ENCODE data around the gene NEGR1. TPM values are rescaled to one million over a fixed set of nuclear protein-coding genes. Genes with fewer than 3 reads are reported as not detected.

Gene NEGR1
- polyA plus RNA-seq, 1 donor from 2014 or later, result 47.4 TPM

DNA sequence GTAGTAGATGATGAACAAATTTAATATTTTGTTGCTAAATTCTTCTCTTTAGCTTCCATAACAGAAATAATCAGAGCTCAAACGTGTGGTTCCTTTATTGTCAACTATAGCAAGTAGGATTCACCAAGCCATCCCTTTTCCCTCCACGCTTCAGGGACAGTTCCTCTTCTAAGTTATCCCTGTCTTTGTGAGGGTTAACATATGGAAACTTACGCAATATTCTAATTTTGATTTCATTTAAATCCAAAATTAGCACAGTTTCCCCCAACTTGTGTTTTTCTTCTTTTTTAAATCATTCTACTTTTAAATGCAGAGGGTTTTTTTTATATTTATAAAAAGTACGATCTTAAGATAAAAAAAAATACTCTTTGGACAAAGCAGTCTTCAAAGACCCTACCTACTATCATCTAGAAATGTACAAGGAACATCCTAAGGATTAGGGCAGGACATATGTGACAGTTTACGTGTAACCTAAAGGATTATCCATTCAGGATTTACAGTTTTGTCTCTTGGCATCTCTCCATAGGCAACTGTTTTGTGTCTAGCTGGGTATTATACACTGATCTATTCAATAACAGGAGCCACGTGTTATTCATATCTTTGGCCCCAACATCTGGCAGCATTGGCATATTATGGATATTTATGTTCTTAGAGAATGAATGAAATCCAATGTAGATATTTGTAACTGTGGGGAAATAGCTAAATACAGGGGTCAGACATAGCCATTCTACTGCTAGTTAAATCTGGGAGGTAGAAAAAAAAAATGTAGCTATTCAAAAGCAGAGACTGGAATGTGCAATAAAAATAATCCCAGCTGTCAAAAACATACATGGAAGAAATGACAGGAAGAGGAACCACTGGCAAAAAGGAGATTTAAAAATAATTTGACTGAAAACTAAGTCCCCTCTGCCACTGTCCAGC, 272.9 kb downstream of the NEGR1 start:
- Histone ChIP-seq H3K36me3 (ENCODE audit: insufficient read depth, low read length) (no peaks in the 10 kb centered on the region), H3K4me2 (ENCODE audit: low read length) (no peak overlapping the region), H3K9me3 (ENCODE audit: low read length) (no peaks in the 10 kb centered on the region), H3K4me3 (ENCODE audit: low read length) (no peak overlapping the region), H2AFZ (ENCODE audit: low read depth, low read length) (no peak overlapping the region), H3K9ac (ENCODE audit: low read length) (no peak overlapping the region), H3K27me3 (ENCODE audit: insufficient read depth, low read depth, low read length) (no peaks in the 10 kb centered on the region), H3K27ac (ENCODE audit: low read length) (no peak overlapping the region), H3K79me2 (replicated peaks; ENCODE audit: insufficient read depth, low read length) (no peaks in the 10 kb centered on the region), H3K9me2 (ENCODE audit: insufficient read depth, low read length) (no peaks in the 10 kb centered on the region), H4K20me1 (ENCODE audit: insufficient read depth) (no peaks in the 10 kb centered on the region), H3F3A (ENCODE audit: insufficient read depth, low read length, poor library complexity, severe bottlenecking) (no peaks in the 10 kb centered on the region)
- TF ChIP-seq SMC3 (conservative IDR thresholded peaks at IDR 0.05; ENCODE audit: poor library complexity) (no peak), TAF1 (IDR thresholded peaks at IDR 0.05; ENCODE audit: low read depth) (no peak), MXI1 (conservative IDR thresholded peaks at IDR 0.05; ENCODE audit: poor library complexity, severe bottlenecking) (no peak), RAD21 (conservative IDR thresholded peaks at IDR 0.05) (no peak), POLR2AphosphoS5 (IDR thresholded peaks at IDR 0.05) (no peak), EZH2 (IDR thresholded peaks at IDR 0.05; ENCODE audit: borderline replicate concordance, insufficient read depth, low read length, poor library complexity, severe bottlenecking) (no peak), EP300 (conservative IDR thresholded peaks at IDR 0.05; ENCODE audit: poor library complexity, severe bottlenecking) (no peak)
- TF ChIP-seq, protein P1, sequence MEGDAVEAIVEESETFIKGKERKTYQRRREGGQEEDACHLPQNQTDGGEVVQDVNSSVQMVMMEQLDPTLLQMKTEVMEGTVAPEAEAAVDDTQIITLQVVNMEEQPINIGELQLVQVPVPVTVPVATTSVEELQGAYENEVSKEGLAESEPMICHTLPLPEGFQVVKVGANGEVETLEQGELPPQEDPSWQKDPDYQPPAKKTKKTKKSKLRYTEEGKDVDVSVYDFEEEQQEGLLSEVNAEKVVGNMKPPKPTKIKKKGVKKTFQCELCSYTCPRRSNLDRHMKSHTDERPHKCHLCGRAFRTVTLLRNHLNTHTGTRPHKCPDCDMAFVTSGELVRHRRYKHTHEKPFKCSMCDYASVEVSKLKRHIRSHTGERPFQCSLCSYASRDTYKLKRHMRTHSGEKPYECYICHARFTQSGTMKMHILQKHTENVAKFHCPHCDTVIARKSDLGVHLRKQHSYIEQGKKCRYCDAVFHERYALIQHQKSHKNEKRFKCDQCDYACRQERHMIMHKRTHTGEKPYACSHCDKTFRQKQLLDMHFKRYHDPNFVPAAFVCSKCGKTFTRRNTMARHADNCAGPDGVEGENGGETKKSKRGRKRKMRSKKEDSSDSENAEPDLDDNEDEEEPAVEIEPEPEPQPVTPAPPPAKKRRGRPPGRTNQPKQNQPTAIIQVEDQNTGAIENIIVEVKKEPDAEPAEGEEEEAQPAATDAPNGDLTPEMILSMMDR (IDR thresholded peaks at IDR 0.05; ENCODE audit: poor library complexity, severe bottlenecking), result no peak
- TF ChIP-seq, protein P2, sequence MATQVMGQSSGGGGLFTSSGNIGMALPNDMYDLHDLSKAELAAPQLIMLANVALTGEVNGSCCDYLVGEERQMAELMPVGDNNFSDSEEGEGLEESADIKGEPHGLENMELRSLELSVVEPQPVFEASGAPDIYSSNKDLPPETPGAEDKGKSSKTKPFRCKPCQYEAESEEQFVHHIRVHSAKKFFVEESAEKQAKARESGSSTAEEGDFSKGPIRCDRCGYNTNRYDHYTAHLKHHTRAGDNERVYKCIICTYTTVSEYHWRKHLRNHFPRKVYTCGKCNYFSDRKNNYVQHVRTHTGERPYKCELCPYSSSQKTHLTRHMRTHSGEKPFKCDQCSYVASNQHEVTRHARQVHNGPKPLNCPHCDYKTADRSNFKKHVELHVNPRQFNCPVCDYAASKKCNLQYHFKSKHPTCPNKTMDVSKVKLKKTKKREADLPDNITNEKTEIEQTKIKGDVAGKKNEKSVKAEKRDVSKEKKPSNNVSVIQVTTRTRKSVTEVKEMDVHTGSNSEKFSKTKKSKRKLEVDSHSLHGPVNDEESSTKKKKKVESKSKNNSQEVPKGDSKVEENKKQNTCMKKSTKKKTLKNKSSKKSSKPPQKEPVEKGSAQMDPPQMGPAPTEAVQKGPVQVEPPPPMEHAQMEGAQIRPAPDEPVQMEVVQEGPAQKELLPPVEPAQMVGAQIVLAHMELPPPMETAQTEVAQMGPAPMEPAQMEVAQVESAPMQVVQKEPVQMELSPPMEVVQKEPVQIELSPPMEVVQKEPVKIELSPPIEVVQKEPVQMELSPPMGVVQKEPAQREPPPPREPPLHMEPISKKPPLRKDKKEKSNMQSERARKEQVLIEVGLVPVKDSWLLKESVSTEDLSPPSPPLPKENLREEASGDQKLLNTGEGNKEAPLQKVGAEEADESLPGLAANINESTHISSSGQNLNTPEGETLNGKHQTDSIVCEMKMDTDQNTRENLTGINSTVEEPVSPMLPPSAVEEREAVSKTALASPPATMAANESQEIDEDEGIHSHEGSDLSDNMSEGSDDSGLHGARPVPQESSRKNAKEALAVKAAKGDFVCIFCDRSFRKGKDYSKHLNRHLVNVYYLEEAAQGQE (IDR thresholded peaks at IDR 0.05; ENCODE audit: borderline replicate concordance), result no peak

DNA sequence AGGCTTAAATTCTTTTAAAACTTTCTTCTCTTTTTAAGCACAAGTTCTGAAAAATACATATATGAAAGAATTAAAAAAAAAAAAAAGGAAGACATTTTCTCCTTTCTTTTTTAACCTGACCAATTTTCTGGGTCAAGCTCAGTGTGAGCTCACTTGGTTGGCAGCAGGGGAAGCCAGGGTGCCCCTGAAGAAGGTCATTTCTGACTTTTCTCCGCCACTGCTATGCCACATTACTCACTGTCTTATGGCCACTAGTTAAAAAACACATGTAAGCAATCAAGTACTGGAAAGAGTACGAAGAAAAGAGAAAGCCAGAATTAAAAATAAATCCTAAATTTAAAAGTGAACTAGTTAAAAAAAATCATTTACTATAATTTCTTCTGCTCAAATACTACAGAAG, 275.0 kb downstream of the NEGR1 start:
- Histone ChIP-seq H3K4me2 (ENCODE audit: low read length) (no peak overlapping the region), H3F3A (ENCODE audit: insufficient read depth, low read length, poor library complexity, severe bottlenecking) (no peaks in the 10 kb centered on the region), H3K27me3 (ENCODE audit: insufficient read depth, low read depth, low read length) (no peaks in the 10 kb centered on the region), H4K20me1 (ENCODE audit: insufficient read depth) (no peaks in the 10 kb centered on the region), H3K9ac (ENCODE audit: low read length) (no peak overlapping the region), H3K79me2 (replicated peaks; ENCODE audit: insufficient read depth, low read length) (no peaks in the 10 kb centered on the region), H3K27ac (ENCODE audit: low read length) (no peak overlapping the region), H3K9me2 (ENCODE audit: insufficient read depth, low read length) (no peaks in the 10 kb centered on the region), H3K36me3 (ENCODE audit: insufficient read depth, low read length) (no peaks in the 10 kb centered on the region), H2AFZ (ENCODE audit: low read depth, low read length) (no peak overlapping the region), H3K4me3 (ENCODE audit: low read length) (no peak overlapping the region), H3K9me3 (ENCODE audit: low read length) (no peaks in the 10 kb centered on the region)
- TF ChIP-seq RAD21 (conservative IDR thresholded peaks at IDR 0.05) (no peak), EZH2 (IDR thresholded peaks at IDR 0.05; ENCODE audit: borderline replicate concordance, insufficient read depth, low read length, poor library complexity, severe bottlenecking) (no peak), SMC3 (conservative IDR thresholded peaks at IDR 0.05; ENCODE audit: poor library complexity) (no peak), TAF1 (IDR thresholded peaks at IDR 0.05; ENCODE audit: low read depth) (no peak), POLR2AphosphoS5 (IDR thresholded peaks at IDR 0.05) (no peak), EP300 (conservative IDR thresholded peaks at IDR 0.05; ENCODE audit: poor library complexity, severe bottlenecking) (no peak), MXI1 (conservative IDR thresholded peaks at IDR 0.05; ENCODE audit: poor library complexity, severe bottlenecking) (no peak)
- TF ChIP-seq, protein P2 (IDR thresholded peaks at IDR 0.05; ENCODE audit: borderline replicate concordance), result no peak
- TF ChIP-seq, protein P1 (IDR thresholded peaks at IDR 0.05; ENCODE audit: poor library complexity, severe bottlenecking), result no peak
